PC-9 (cell line): ENCODE data around the gene PSMG3.

Experiments
- EZH2 ChIP-seq: fragments of 200-600 bp; sonication (generic); IDR thresholded peaks from 2 replicates; pipeline ENCODE4 v1.8.0; 2017; ENCODE audit warnings: antibody characterized with exemption, low read depth
- TF ChIP-seq, protein P1 (sequence below): fragments of 200-600 bp; sonication (generic); conservative IDR thresholded peaks from 2 replicates; pipeline ENCODE4 v1.6.1; 2017; ENCODE audit warnings: mixed run types, antibody characterized with exemption, mild to moderate bottlenecking, moderate library complexity

DNA sequence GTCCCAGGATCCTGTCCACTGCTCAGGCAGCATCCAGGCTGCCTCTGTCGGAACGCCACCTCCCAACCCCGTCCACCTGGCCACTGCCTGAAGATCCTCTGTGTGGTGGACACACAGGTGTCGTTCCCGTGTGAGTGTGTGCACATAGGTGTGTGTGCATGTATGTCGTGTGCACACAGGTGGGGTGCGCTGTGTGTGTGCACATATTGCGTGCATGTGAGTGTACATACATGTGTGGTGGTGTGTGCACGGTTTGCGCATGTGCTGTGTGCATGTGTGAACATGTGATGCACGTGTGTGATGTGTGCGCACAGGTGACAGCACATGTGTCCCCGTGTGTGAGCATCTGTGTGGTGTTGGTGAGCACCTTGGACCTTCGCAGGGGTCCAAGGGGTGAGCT, 20.9 kb downstream of the PSMG3 start:
- TF ChIP-seq, protein P1, sequence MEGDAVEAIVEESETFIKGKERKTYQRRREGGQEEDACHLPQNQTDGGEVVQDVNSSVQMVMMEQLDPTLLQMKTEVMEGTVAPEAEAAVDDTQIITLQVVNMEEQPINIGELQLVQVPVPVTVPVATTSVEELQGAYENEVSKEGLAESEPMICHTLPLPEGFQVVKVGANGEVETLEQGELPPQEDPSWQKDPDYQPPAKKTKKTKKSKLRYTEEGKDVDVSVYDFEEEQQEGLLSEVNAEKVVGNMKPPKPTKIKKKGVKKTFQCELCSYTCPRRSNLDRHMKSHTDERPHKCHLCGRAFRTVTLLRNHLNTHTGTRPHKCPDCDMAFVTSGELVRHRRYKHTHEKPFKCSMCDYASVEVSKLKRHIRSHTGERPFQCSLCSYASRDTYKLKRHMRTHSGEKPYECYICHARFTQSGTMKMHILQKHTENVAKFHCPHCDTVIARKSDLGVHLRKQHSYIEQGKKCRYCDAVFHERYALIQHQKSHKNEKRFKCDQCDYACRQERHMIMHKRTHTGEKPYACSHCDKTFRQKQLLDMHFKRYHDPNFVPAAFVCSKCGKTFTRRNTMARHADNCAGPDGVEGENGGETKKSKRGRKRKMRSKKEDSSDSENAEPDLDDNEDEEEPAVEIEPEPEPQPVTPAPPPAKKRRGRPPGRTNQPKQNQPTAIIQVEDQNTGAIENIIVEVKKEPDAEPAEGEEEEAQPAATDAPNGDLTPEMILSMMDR, result no peak
- no peak for TF ChIP-seq EZH2
